ENCODE measurements around the gene DPCD.

Gene DPCD

GRCh38 chr10:101625821-101626412 lies 37.8 kb downstream of the DPCD start:
- H3K9ac ChIP-seq (ENCODE audit: low read length): no peak overlapping the region
- H3K4me3 ChIP-seq (ENCODE audit: low read depth, low read length, poor library complexity, severe bottlenecking): no peak overlapping the region
- H3K4me2 ChIP-seq (ENCODE audit: low read length): no peak overlapping the region
- H3K9me2 ChIP-seq (ENCODE audit: low read depth, low read length): no peaks in the 10 kb centered on the region
- H3K27ac ChIP-seq (ENCODE audit: low read depth, low read length, poor library complexity, severe bottlenecking): no peak overlapping the region
- H4K20me1 ChIP-seq (ENCODE audit: insufficient read depth, low read length): no peaks in the 10 kb centered on the region
- H3K9me3 ChIP-seq (ENCODE audit: low read length): no peaks in the 10 kb centered on the region
- no peaks in the 10 kb centered on the region for H3K4me1 ChIP-seq (ENCODE audit: insufficient read depth, low read length, severe bottlenecking)
- no peaks in the 10 kb centered on the region for H3K27me3 ChIP-seq (ENCODE audit: insufficient read depth, low read length)
- no peaks in the 10 kb centered on the region for H3K79me2 ChIP-seq (ENCODE audit: insufficient read depth, low read length)
- no peaks in the 10 kb centered on the region for H3F3A ChIP-seq (ENCODE audit: insufficient read depth, low read length)
- TF ChIP-seq, protein P1, sequence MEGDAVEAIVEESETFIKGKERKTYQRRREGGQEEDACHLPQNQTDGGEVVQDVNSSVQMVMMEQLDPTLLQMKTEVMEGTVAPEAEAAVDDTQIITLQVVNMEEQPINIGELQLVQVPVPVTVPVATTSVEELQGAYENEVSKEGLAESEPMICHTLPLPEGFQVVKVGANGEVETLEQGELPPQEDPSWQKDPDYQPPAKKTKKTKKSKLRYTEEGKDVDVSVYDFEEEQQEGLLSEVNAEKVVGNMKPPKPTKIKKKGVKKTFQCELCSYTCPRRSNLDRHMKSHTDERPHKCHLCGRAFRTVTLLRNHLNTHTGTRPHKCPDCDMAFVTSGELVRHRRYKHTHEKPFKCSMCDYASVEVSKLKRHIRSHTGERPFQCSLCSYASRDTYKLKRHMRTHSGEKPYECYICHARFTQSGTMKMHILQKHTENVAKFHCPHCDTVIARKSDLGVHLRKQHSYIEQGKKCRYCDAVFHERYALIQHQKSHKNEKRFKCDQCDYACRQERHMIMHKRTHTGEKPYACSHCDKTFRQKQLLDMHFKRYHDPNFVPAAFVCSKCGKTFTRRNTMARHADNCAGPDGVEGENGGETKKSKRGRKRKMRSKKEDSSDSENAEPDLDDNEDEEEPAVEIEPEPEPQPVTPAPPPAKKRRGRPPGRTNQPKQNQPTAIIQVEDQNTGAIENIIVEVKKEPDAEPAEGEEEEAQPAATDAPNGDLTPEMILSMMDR (IDR thresholded peaks at IDR 0.05; ENCODE audit: low read length): no peak
- no peak for TF ChIP-seq EZH2 (IDR thresholded peaks at IDR 0.05; ENCODE audit: borderline replicate concordance, low read length)
- peaks cover 12% of the 10 kb centered on the region for H3K36me3 ChIP-seq (ENCODE audit: insufficient read depth, low read length)
- H2AFZ ChIP-seq (ENCODE audit: low read length): no peak overlapping the region

DNA sequence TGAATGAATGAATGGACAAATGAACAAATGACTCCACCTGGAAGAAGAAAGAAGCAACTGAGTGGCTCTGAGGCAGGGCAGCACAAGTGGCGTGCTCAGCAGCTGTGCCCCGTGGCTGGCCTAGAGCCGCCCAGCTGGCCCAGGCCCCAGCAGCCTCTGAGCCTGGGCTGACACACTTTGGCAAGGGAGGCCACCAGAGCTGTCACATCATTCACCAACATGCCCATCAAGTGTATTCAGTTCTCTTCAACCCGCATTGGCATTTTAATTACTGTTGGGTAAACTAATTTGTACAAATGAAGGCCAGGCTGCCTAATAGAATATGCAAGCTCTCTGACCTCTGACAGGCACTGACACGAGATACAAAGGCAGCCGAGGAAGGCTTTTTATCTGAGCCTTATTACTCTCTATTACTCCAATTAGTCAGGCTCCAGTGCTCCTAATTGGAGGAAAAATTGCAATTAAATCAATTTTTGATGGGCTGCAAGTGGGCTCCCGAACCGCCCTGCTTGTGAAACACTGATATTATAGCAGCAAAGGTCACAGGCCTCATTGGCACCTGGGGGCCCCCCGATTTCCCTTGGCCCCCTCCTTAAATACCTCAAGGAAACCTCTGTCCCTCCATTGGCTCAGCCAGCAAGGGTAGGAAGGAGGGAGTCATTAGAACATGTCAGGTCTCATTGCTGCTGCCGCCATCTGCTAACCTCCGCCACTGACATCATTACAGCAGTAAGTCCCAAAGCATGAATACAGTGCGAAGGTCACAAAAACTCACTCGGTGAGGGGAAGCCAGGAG lies 41.9 kb downstream of the DPCD start:
- no peaks in the 10 kb centered on the region for H3K9me2 ChIP-seq (ENCODE audit: low read depth, low read length)
- H4K20me1 ChIP-seq (ENCODE audit: insufficient read depth, low read length): no peaks in the 10 kb centered on the region
- H3K9ac ChIP-seq (ENCODE audit: low read length): no peak overlapping the region
- H3K27ac ChIP-seq (ENCODE audit: low read depth, low read length, poor library complexity, severe bottlenecking): no peak overlapping the region
- no peaks in the 10 kb centered on the region for H3K27me3 ChIP-seq (ENCODE audit: insufficient read depth, low read length)
- H3K79me2 ChIP-seq (ENCODE audit: insufficient read depth, low read length): no peaks in the 10 kb centered on the region
- H3K36me3 ChIP-seq (ENCODE audit: insufficient read depth, low read length): 0 out of 2 replicates have a peak, but pooled peaks cover 2% of the 10 kb centered on the region
- H2AFZ ChIP-seq (ENCODE audit: low read length): no peak overlapping the region
- H3F3A ChIP-seq (ENCODE audit: insufficient read depth, low read length): no peaks in the 10 kb centered on the region
- no peak overlapping the region for H3K4me3 ChIP-seq (ENCODE audit: low read depth, low read length, poor library complexity, severe bottlenecking)
- no peaks in the 10 kb centered on the region for H3K4me1 ChIP-seq (ENCODE audit: insufficient read depth, low read length, severe bottlenecking)
- no peak overlapping the region for H3K4me2 ChIP-seq (ENCODE audit: low read length)
- TF ChIP-seq, protein P1 (IDR thresholded peaks at IDR 0.05; ENCODE audit: low read length): no peak
- TF ChIP-seq EZH2 (IDR thresholded peaks at IDR 0.05; ENCODE audit: borderline replicate concordance, low read length): no peak
- H3K9me3 ChIP-seq (ENCODE audit: low read length): no peaks in the 10 kb centered on the region

DNA sequence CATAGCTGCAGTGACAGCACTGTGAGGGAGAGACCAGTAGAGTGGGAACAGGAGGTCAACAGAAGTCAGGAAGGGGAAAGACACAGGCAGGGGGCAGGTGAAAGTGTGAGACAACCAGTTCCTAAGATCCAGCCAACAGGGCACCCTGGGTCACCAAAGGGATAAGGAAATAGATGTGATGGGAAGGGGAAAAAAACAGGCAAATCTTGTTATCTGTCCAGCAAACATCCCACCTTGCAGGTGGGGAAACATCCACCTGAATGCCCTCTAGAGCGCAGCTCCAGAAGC lies 42.5 kb downstream of the DPCD start:
- H2AFZ ChIP-seq (ENCODE audit: low read length): no peak overlapping the region
- no peaks in the 10 kb centered on the region for H3K27me3 ChIP-seq (ENCODE audit: insufficient read depth, low read length)
- no peak overlapping the region for H3K4me2 ChIP-seq (ENCODE audit: low read length)
- H3K79me2 ChIP-seq (ENCODE audit: insufficient read depth, low read length): no peaks in the 10 kb centered on the region
- H3F3A ChIP-seq (ENCODE audit: insufficient read depth, low read length): no peaks in the 10 kb centered on the region
- no peak overlapping the region for H3K27ac ChIP-seq (ENCODE audit: low read depth, low read length, poor library complexity, severe bottlenecking)
- H3K36me3 ChIP-seq (ENCODE audit: insufficient read depth, low read length): 0 out of 2 replicates have a peak, but pooled peaks cover 2% of the 10 kb centered on the region
- H4K20me1 ChIP-seq (ENCODE audit: insufficient read depth, low read length): no peaks in the 10 kb centered on the region
- no peak overlapping the region for H3K4me3 ChIP-seq (ENCODE audit: low read depth, low read length, poor library complexity, severe bottlenecking)
- no peak overlapping the region for H3K9ac ChIP-seq (ENCODE audit: low read length)
- TF ChIP-seq, protein P1 (IDR thresholded peaks at IDR 0.05; ENCODE audit: low read length): no peak
- no peak for TF ChIP-seq EZH2 (IDR thresholded peaks at IDR 0.05; ENCODE audit: borderline replicate concordance, low read length)
- no peaks in the 10 kb centered on the region for H3K9me2 ChIP-seq (ENCODE audit: low read depth, low read length)
- H3K4me1 ChIP-seq (ENCODE audit: insufficient read depth, low read length, severe bottlenecking): no peaks in the 10 kb centered on the region
- H3K9me3 ChIP-seq (ENCODE audit: low read length): no peaks in the 10 kb centered on the region

Data from OCI-LY1 (cell line).